B cell (primary cell): ENCODE data around the gene MBP. TPM values are rescaled to one million over a fixed set of nuclear protein-coding genes. Genes with fewer than 3 reads are reported as not detected.

Experiments
- ATAC-seq: fragments of 200-7000 bp; cut with Tn5 transposase; one replicate; pipeline ENCODE4 v1.10.0; 2021; ENCODE audit warnings: low read depth, mild to moderate bottlenecking, moderate number of reproducible peaks, moderate library complexity
- CTCF ChIA-PET: fragments of 350-600 bp; sonication (Branson Sonifier 250); formaldehyde crosslinking; loops from one replicate; lab custom pipeline; 2021; ENCODE audit warnings: antibody characterized with exemption, inconsistent platforms; lab: Charles Lee
- POLR2A ChIA-PET: fragments of 350-600 bp; sonication (Branson Sonifier 250); formaldehyde crosslinking; loops from one replicate; lab custom pipeline; 2021; ENCODE audit warnings: antibody characterized with exemption; lab: Charles Lee
- DNase-seq: peaks from one replicate; pipeline ENCODE4 v3.0.0; 2013
- H2AFZ ChIP-seq: 2 replicates; pipeline ENCODE4 v1.6.1; 2012; ENCODE audit warnings: mild to moderate bottlenecking, low read depth, low read length; ENCODE audit not compliant: insufficient read depth, poor library complexity, severe bottlenecking
- H3K27ac ChIP-seq, 2 donors: 1 replicate in 1 of 2; 2 replicates in 1 of 2; pipeline ENCODE4 v1.5.1; 2012 to 2013; ENCODE audit warnings: low read length in 2 of 2, mild to moderate bottlenecking in 2 of 2, moderate library complexity in 1 of 2
- H3K27me3 ChIP-seq, 4 experiments: fragments of 200-600 bp in 1 of 4; sonication (generic) in 1 of 4; replicated peaks in 1 of 4; 1 replicate in 2 of 4; 2 replicates in 2 of 4; pipeline versions ENCODE4 v1.6.1 to v1.7.0; 2013 to 2016; ENCODE audit warnings: low read length in 3 of 4, mild to moderate bottlenecking in 2 of 4, mixed read lengths in 1 of 4, moderate library complexity in 1 of 4; ENCODE audit not compliant: insufficient read depth in 4 of 4, control insufficient read depth in 3 of 4; ENCODE audit errors: control extremely low read depth in 1 of 4
- H3K36me3 ChIP-seq, 2 experiments: replicated peaks in 1 of 2; 1 replicate in 1 of 2; 2 replicates in 1 of 2; pipeline versions ENCODE4 v1.6.1 to v1.7.1; 2013; ENCODE audit warnings: low read length in 1 of 2; ENCODE audit not compliant: insufficient read depth in 2 of 2, control insufficient read depth in 1 of 2; ENCODE audit errors: control extremely low read depth in 1 of 2, extremely low read depth in 1 of 2
- H3K4me1 ChIP-seq, 2 donors: fragments of 200-600 bp in 1 of 2; sonication (generic) in 1 of 2; 1 replicate in 1 of 2; 2 replicates in 1 of 2; pipeline versions ENCODE4 v1.5.1 to v1.6.1; 2013 to 2017; ENCODE audit warnings: low read length in 2 of 2; ENCODE audit not compliant: control insufficient read depth in 2 of 2, insufficient read depth in 2 of 2
- H3K4me2 ChIP-seq: replicated peaks from 2 replicates; pipeline ENCODE3; 2012; ENCODE audit warnings: mild to moderate bottlenecking, low read depth, low read length; ENCODE audit not compliant: poor library complexity, severe bottlenecking
- H3K4me3 ChIP-seq, 5 experiments: fragments of 200-600 bp in 1 of 5; sonication (generic) in 1 of 5; 1 replicate in 3 of 5; 2 replicates in 2 of 5; pipeline versions ENCODE4 v1.5.1 to v1.7.0; 2011 to 2016; ENCODE audit warnings: low read length in 4 of 5, mild to moderate bottlenecking in 4 of 5, low read depth in 2 of 5, control low read depth in 1 of 5, moderate library complexity in 1 of 5; ENCODE audit not compliant: insufficient read depth in 1 of 5; ENCODE audit errors: control extremely low read depth in 1 of 5, extremely low read depth in 1 of 5
- H3K79me2 ChIP-seq: fragments of 200-600 bp; sonication (generic); one replicate; pipeline ENCODE4 v1.6.0; 2016; ENCODE audit warnings: low read length; ENCODE audit not compliant: control insufficient read depth, insufficient read depth
- H3K9ac ChIP-seq: fragments of 200-600 bp; sonication (generic); 2 replicates; pipeline ENCODE4 v1.6.1; 2017; ENCODE audit warnings: mild to moderate bottlenecking, low read length, moderate library complexity
- H3K9me3 ChIP-seq, 3 donors: one replicate each; pipeline versions ENCODE4 v1.6.1 to v1.7.1; 2013; ENCODE audit warnings: low read length in 2 of 3; ENCODE audit not compliant: control insufficient read depth in 2 of 3, insufficient read depth in 1 of 3; ENCODE audit errors: control extremely low read depth in 1 of 3
- H4K20me1 ChIP-seq: 2 replicates; pipeline ENCODE4 v1.6.0; 2012; ENCODE audit warnings: mild to moderate bottlenecking, low read length; ENCODE audit not compliant: insufficient read depth, control insufficient read depth, poor library complexity, severe bottlenecking
- H3K27ac Mint-ChIP-seq: one replicate; pipeline ENCODE4 v1.8.0; 2021; ENCODE audit warnings: mixed read lengths
- H3K27me3 Mint-ChIP-seq: one replicate; pipeline ENCODE4 v1.8.0; 2021; ENCODE audit warnings: mixed read lengths
- H3K4me1 Mint-ChIP-seq: one replicate; pipeline ENCODE4 v1.8.0; 2021; ENCODE audit warnings: mixed read lengths
- H3K4me3 Mint-ChIP-seq: one replicate; pipeline ENCODE4 v1.8.0; 2021; ENCODE audit warnings: mixed read lengths
- H3K9me3 Mint-ChIP-seq: one replicate; pipeline ENCODE4 v1.8.0; 2022; ENCODE audit warnings: mixed read lengths; ENCODE audit not compliant: insufficient read depth
- EZH2 ChIP-seq: IDR thresholded peaks from 2 replicates; pipeline ENCODE4 v1.6.1; 2012; ENCODE audit warnings: borderline replicate concordance, low read depth, mild to moderate bottlenecking, moderate library complexity, low read length; ENCODE audit not compliant: insufficient read depth, poor library complexity, severe bottlenecking
- WGBS: methylation state at CpG from one replicate; pipeline ENCODE4 v1.1.5; 2013; ENCODE audit warnings: missing lambda C conversion rate; ENCODE audit not compliant: insufficient coverage; 5-methylcytosine and 5-hydroxymethylcytosine counted together
- intact Hi-C: fragments of 100-400 bp; cut with micrococcal nuclease; formaldehyde crosslinking; loops from one replicate; pipeline ENCODE4 v1.10.0; 2022
- polyA plus RNA-seq: library from polyadenylated mRNA; depleted of rRNA; stranded (reverse); fragments of >200 nt; gene quantifications from 2 replicates; pipeline ENCODE4 v1.2.3, GENCODE V29; 2012
- total RNA-seq, 2 donors: library from RNA; stranded (reverse); fragments of 120-200 nt in 1 of 2; gene quantifications; 1 replicate in 1 of 2; 2 replicates in 1 of 2; pipeline versions ENCODE4 v1.2.3 to v1.2.4, GENCODE V29; 2013 to 2022
- TF ChIP-seq, protein P1 (sequence below): fragments of 200-600 bp; IDR thresholded peaks from one replicate; pipeline ENCODE4 v1.8.0; 2022; ENCODE audit warnings: antibody characterized with exemption, mild to moderate bottlenecking

Gene MBP
- total and polyA plus RNA-seq, 2 donors (not counting 1 experiment from before 2014, with no cell fraction given): 30.1 to 192 TPM

DNA sequence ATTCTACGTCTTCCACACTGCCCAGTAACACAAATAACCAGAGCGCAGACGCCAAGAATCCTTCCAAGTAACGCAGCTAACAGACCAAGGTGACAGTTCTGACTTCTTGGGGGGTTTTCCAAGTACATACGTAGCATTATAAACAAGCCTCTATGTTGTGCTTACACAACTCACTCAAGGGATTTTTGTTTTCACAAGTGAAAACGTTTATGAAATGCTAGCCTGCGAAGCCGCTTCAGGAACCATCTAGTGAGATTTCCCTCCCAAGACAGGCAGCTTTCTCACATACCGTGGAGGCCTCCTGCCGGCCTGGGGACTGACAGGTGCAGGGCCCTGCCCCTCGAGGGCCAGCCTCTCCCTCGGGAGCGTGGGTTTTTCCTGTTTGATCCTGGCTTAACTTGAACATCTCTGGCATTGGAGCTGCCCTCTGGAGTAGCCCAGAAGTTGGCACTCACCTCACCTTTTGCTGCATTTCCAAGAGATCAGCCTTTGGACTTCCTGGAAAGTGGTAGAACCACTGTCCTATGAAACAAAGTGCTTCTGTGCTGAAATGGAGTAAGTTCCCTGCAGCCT lies 151.1 kb downstream of the MBP start:
- DNase-seq: no peak
- H3K79me2 ChIP-seq: no peaks in the 10 kb centered on the region
- no peaks in the 10 kb centered on the region for H3K36me3 ChIP-seq
- ChIA-PET CTCF (interaction anchor here (0.6 to 13.3 kb wide), 10 partner anchors 12 to 233 kb away, joined by 3 to 359 read pairs (median 56); no protein-coding TSS in a partner anchor), POLR2A (interaction anchor here (0.8 to 2.3 kb wide), 5 partner anchors 9 to 159 kb away, joined by 3 to 24 read pairs (median 16); partner anchors contain the start of gene ZNF236)
- peak overlapping the region; percentile 69 for H3K4me2 ChIP-seq
- peaks cover 71% of the 10 kb centered on the region for H3K4me1 Mint-ChIP-seq
- peak overlapping the region; percentile 86 to 94 for H3K27ac ChIP-seq
- peak overlapping the region; percentile 59 for H2AFZ ChIP-seq
- intact Hi-C loops: loop anchor here (1.0 to 5.0 kb wide), 2 partner anchors 16 to 159 kb away; partner anchors contain the start of gene ZNF236
- peak overlapping the region; percentile 73 for H3K4me3 Mint-ChIP-seq
- ATAC-seq: peak; percentile 46
- TF ChIP-seq EZH2: no peak
- TF ChIP-seq, protein P1, sequence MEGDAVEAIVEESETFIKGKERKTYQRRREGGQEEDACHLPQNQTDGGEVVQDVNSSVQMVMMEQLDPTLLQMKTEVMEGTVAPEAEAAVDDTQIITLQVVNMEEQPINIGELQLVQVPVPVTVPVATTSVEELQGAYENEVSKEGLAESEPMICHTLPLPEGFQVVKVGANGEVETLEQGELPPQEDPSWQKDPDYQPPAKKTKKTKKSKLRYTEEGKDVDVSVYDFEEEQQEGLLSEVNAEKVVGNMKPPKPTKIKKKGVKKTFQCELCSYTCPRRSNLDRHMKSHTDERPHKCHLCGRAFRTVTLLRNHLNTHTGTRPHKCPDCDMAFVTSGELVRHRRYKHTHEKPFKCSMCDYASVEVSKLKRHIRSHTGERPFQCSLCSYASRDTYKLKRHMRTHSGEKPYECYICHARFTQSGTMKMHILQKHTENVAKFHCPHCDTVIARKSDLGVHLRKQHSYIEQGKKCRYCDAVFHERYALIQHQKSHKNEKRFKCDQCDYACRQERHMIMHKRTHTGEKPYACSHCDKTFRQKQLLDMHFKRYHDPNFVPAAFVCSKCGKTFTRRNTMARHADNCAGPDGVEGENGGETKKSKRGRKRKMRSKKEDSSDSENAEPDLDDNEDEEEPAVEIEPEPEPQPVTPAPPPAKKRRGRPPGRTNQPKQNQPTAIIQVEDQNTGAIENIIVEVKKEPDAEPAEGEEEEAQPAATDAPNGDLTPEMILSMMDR: peak; percentile 21
- 35% methylated on average over 10 of the region's 13 CpGs for WGBS
- no peaks in the 10 kb centered on the region for H3K9me3 Mint-ChIP-seq
- no peaks in the 10 kb centered on the region for H3K27me3 ChIP-seq
- peaks cover 0 to 6% (median 0%) of the 10 kb centered on the region in 3 donors for H3K9me3 ChIP-seq
- H3K27ac Mint-ChIP-seq: peak overlapping the region; percentile 92
- peak overlapping the region in 3 of 5 experiments; percentile 20 to 44 (median 40) for H3K4me3 ChIP-seq
- peaks cover 64 to 68% of the 10 kb centered on the region in 2 donors for H3K4me1 ChIP-seq
- H3K9ac ChIP-seq: peak overlapping the region; percentile 50
- no peaks in the 10 kb centered on the region for H4K20me1 ChIP-seq
- H3K27me3 Mint-ChIP-seq: no peaks in the 10 kb centered on the region
